Body of pancreas (tissue), 4 donors: Measurements from ENCODE around the gene TAPBPL. TPM values are rescaled to one million over a fixed set of nuclear protein-coding genes. Genes with fewer than 3 reads are reported as not detected.
"Not testable (repeated sequence)": the region's sequence is repeated elsewhere in the genome, so short reads cannot be mapped to it uniquely, and the experiment has no call there.

Experiments used
- ATAC-seq: fragments of 150-250 bp; one replicate; pipeline ENCODE4 v1.9.1; 2016
- DNase-seq, 4 donors: peaks; one replicate each; pipeline ENCODE4 v3.0.0-alpha.2; 2019
- H3K27ac ChIP-seq, 4 donors: fragments of 200-600 bp; sonication (generic); 1 replicate in 3 of 4; 2 replicates in 1 of 4; pipeline versions ENCODE4 v1.5.1 to v1.6.1; 2016 to 2019; ENCODE audit warnings: mild to moderate bottlenecking in 1 of 4, mixed read lengths in 1 of 4, moderate library complexity in 1 of 4
- H3K27me3 ChIP-seq, 2 donors: fragments of 200-600 bp; sonication (generic); one replicate each; pipeline ENCODE4 v1.6.0; 2016; ENCODE audit warnings: mild to moderate bottlenecking in 1 of 2
- H3K36me3 ChIP-seq, 2 donors: fragments of 200-600 bp; sonication (generic); replicated peaks in 1 of 2; 2 replicates each; pipeline ENCODE4 v1.5.1; 2016; ENCODE audit warnings: low read depth in 2 of 2; ENCODE audit not compliant: insufficient read depth in 1 of 2
- H3K4me1 ChIP-seq: fragments of 200-600 bp; sonication (generic); one replicate; pipeline ENCODE4 v1.6.0; 2016
- H3K4me3 ChIP-seq, 2 donors: fragments of 200-600 bp; sonication (generic); 1 replicate in 1 of 2; 2 replicates in 1 of 2; pipeline ENCODE4 v1.5.1; 2016 to 2019
- H3K9me3 ChIP-seq, 3 donors: fragments of 200-600 bp; sonication (generic); 1 replicate in 2 of 3; 2 replicates in 1 of 3; pipeline ENCODE4 v1.5.1; 2016
- CTCF ChIP-seq, 7 experiments: fragments of 450-650 bp in 4 of 7; fragments of 200-600 bp in 3 of 7; sonication (generic) in 3 of 7; IDR thresholded peaks; one replicate each; pipeline ENCODE4 v1.5.1; 2016 to 2019; ENCODE audit warnings: antibody characterized with exemption in 7 of 7
- POLR2A ChIP-seq, 3 donors: fragments of 450-650 bp; IDR thresholded peaks; one replicate each; pipeline ENCODE4 v1.6.1; 2016; ENCODE audit warnings: antibody characterized with exemption in 3 of 3, mild to moderate bottlenecking in 2 of 3
- WGBS, 2 donors: methylation state at CpG; one replicate each; pipeline ENCODE4 v1.1.5; 2017; 5-methylcytosine and 5-hydroxymethylcytosine counted together
- intact Hi-C: fragments of 100-400 bp; cut with DNase I; formaldehyde crosslinking; loops from one replicate; pipeline ENCODE4 v1.15.1; 2023
- total RNA-seq, 2 donors: library from RNA; depleted of rRNA; stranded (reverse); fragments of >200 nt; gene quantifications; one replicate each; pipeline ENCODE4 v1.1.0, GENCODE V29; 2016

Gene TAPBPL
- total RNA-seq, 2 donors from 2014 or later = 14.5 to 36.3 TPM

DNA sequence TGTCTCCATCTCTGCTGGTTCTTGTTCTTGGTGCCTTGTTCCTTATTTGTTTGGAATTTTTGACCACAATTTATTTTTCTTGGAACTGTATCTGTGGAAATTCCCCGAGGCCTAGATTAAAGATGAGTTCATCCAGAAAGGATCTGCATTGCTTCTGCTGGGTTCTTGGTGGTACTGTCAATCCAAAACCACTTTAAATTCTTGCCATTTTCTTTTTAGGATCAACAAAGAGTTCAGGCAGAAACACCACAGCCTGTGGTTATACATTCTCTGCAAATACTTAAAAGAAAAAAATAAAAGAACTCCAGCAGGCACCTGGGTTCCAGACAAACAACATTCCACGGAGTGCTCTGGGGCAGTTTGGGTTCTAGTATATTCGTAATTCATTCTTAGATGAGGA, 24.6 kb downstream of the TAPBPL start:
- WGBS, 2 donors = 69 to 75% methylated on average over 3 of the region's 3 CpGs
- no peak overlapping the region for H3K4me3 ChIP-seq
- DNase-seq = no peak
- no peaks in the 10 kb centered on the region for H3K27me3 ChIP-seq
- TF ChIP-seq CTCF (IDR thresholded peaks at IDR 0.05) (no peak), POLR2A (IDR thresholded peaks at IDR 0.05) (no peak)
- H3K27ac ChIP-seq = no peak overlapping the region
- no peaks in the 10 kb centered on the region for H3K9me3 ChIP-seq
- no peaks in the 10 kb centered on the region for H3K36me3 ChIP-seq
- intact Hi-C loops = no loop called here
- ATAC-seq = no peak
- H3K4me1 ChIP-seq = peaks cover under 1% of the 10 kb centered on the region

DNA sequence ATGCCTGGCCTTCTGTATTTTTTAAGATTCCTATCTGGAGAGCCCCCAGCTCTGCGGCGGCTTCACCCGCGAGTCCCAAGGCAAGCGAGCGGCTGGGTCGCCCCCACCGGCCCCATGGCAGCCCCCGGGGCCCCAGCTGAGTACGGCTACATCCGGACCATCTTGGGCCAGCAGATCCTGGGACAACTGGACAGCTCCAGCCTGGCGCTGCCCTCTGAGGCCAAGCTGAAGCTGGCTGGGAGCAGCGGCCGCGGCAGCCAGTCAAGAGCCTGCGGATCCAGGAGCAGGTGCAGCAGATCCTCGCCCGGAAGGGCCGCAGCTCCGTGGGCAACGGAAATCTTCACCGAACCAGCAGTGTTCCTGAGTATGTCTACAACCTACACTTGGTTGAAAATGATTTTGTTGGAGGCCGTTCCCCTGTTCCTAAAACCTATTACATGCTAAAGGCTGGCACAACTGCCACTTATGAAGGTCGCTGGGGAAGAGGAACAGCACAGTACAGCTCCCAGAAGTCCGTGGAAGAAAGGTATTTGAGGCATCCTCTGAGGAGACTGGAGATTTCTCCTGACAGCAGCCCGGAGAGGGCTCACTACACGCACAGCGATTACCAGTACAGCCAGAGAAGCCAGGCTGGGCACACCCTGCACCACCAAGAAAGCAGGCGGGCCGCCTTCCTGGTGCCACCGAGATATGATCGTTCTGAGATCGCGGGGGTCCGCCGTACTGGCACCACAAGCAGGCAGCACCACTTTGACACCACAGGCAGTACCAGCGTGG, 25.9 kb downstream of the TAPBPL start:
- H3K4me1 ChIP-seq, DNase-seq, intact Hi-C loops, H3K4me3 ChIP-seq, ATAC-seq, H3K36me3 ChIP-seq, H3K9me3 ChIP-seq, H3K27me3 ChIP-seq, H3K27ac ChIP-seq: not testable (repeated sequence)
- WGBS, 2 donors = 80 to 85% methylated on average over 18 to 37 of the region's 37 CpGs

- no peak overlapping the region for H3K4me3 ChIP-seq
- no peaks in the 10 kb centered on the region for H3K36me3 ChIP-seq
- intact Hi-C loops = no loop called here
- H3K27ac ChIP-seq = no peak overlapping the region
- DNase-seq (no peak), ATAC-seq (no peak)
- H3K4me1 ChIP-seq = no peaks in the 10 kb centered on the region
- no peaks in the 10 kb centered on the region for H3K27me3 ChIP-seq
- 69 to 80% methylated on average over 16 to 20 of the region's 20 CpGs for WGBS, 2 donors
- no peaks in the 10 kb centered on the region for H3K9me3 ChIP-seq
- TF ChIP-seq CTCF (IDR thresholded peaks at IDR 0.05) = no peak
- no peak for TF ChIP-seq POLR2A (IDR thresholded peaks at IDR 0.05)
Observed at GRCh38 chr12:6478416-6478815, 26.6 kb downstream of the TAPBPL start.

- Histone ChIP-seq H3K4me1 (peaks cover 8% of the 10 kb centered on the region), H3K9me3 (no peaks in the 10 kb centered on the region), H3K27ac (no peak overlapping the region), H3K36me3 (no peaks in the 10 kb centered on the region), H3K27me3 (no peaks in the 10 kb centered on the region), H3K4me3 (no peak overlapping the region)
- intact Hi-C loops = no loop called here
- no peak for ATAC-seq
- WGBS, 2 donors = 80 to 82% methylated on average over 1 of the region's 1 CpG
- TF ChIP-seq CTCF (IDR thresholded peaks at IDR 0.05) (no peak), POLR2A (IDR thresholded peaks at IDR 0.05) (no peak)
- no peak for DNase-seq
Observed at GRCh38 chr12:6488240-6488639, 36.4 kb downstream of the TAPBPL start.

DNA sequence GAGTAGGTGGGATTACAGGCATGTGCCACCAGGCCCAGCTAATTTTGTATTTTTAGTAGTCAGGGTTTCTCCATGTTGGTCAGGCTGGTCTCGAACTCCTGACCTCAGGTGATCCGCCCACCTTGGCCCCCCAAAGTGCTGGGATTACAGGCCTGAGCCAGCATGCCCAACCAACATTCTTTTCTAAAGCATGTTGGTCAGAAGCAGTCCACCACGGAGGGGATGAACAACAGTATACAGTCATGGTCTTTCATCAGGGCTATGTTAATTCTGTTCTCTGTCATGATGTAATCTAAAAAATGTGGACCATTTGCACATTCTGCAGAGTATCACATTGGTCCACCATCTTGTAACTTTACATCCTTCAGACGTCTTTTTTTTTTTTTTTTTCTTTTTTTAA, 37.6 kb downstream of the TAPBPL start:
- peaks cover 11% of the 10 kb centered on the region for H3K4me1 ChIP-seq
- H3K27ac ChIP-seq = no peak overlapping the region
- H3K36me3 ChIP-seq = no peaks in the 10 kb centered on the region
- no peak overlapping the region for H3K4me3 ChIP-seq
- intact Hi-C loops = no loop called here
- no peaks in the 10 kb centered on the region for H3K9me3 ChIP-seq
- TF ChIP-seq CTCF (IDR thresholded peaks at IDR 0.05) (no peak), POLR2A (IDR thresholded peaks at IDR 0.05) (no peak)
- H3K27me3 ChIP-seq = no peaks in the 10 kb centered on the region
- ATAC-seq = no peak
- DNase-seq = no peak
- WGBS, 2 donors = 55 to 57% methylated on average over 4 of the region's 4 CpGs

GRCh38 chr12:6490673-6491072, 38.8 kb downstream of the TAPBPL start:
- H3K27me3 ChIP-seq, H3K36me3 ChIP-seq, H3K4me3 ChIP-seq, intact Hi-C loops, ATAC-seq, H3K9me3 ChIP-seq, DNase-seq, H3K27ac ChIP-seq: not testable (repeated sequence)
- 95 to 100% methylated on average over 1 of the region's 1 CpG for WGBS, 2 donors
- peaks cover 23% of the 10 kb centered on the region for H3K4me1 ChIP-seq
